ENCODE data around the gene FCHO1.

FCHO1 gene

GRCh38 chr19:17749912-17750317, 1.4 kb upstream of the FCHO1 start:
- H3K9ac ChIP-seq (ENCODE audit: insufficient read length, low read depth) = no peak overlapping the region
- peaks cover 4% of the 10 kb centered on the region for H3K4me1 ChIP-seq (ENCODE audit: insufficient read depth, insufficient read length)
- H3K4me3 ChIP-seq (ENCODE audit: insufficient read length, low read depth) = no peak overlapping the region
- H3K27me3 ChIP-seq (ENCODE audit: insufficient read depth, insufficient read length) = peaks cover 5% of the 10 kb centered on the region
- H3K9me3 ChIP-seq (ENCODE audit: insufficient read depth, low read length) = no peaks in the 10 kb centered on the region
- H3K36me3 ChIP-seq (ENCODE audit: insufficient read depth, insufficient read length, low read length) = no peaks in the 10 kb centered on the region
- TF ChIP-seq YY1 (IDR thresholded peaks at IDR 0.05; ENCODE audit: insufficient read depth, insufficient read length) (no peak), ZNF274 (IDR thresholded peaks at IDR 0.05; ENCODE audit: low read depth, low read length) (no peak), SUZ12 (IDR thresholded peaks at IDR 0.05; ENCODE audit: extremely low read depth, insufficient read depth, insufficient read length) (no peak)
- no peak for DNase-seq (ENCODE audit: low read depth, low spot score)

DNA sequence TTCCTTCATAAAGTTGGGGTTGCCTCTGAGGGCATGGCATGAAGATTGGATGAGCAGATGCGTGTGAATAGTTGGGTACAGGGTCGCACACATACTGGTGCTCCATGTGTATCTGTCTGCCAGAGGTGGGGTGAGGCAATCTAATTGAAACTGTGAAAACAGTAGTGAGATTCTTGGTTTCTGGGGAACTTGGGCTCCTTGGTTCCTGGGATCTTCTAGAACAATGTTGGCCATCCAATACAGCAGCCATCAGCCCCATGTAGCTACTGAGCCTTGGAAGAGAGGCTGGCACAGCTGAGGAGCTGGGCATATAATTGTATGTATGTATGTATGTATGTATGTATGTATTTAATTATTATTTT, 616 bp downstream of the FCHO1 start:
- Histone ChIP-seq H3K9ac (ENCODE audit: insufficient read length, low read depth) (no peak overlapping the region), H3K9me3 (ENCODE audit: insufficient read depth, low read length) (no peaks in the 10 kb centered on the region), H3K36me3 (ENCODE audit: insufficient read depth, insufficient read length, low read length) (no peaks in the 10 kb centered on the region), H3K27me3 (ENCODE audit: insufficient read depth, insufficient read length) (peaks cover 5% of the 10 kb centered on the region), H3K4me3 (ENCODE audit: insufficient read length, low read depth) (no peak overlapping the region), H3K4me1 (ENCODE audit: insufficient read depth, insufficient read length) (peaks cover 11% of the 10 kb centered on the region)
- DNase-seq (ENCODE audit: low read depth, low spot score) = no peak
- TF ChIP-seq ZNF274 (IDR thresholded peaks at IDR 0.05; ENCODE audit: low read depth, low read length) (no peak), SUZ12 (IDR thresholded peaks at IDR 0.05; ENCODE audit: extremely low read depth, insufficient read depth, insufficient read length) (no peak), YY1 (IDR thresholded peaks at IDR 0.05; ENCODE audit: insufficient read depth, insufficient read length) (no peak)

DNA sequence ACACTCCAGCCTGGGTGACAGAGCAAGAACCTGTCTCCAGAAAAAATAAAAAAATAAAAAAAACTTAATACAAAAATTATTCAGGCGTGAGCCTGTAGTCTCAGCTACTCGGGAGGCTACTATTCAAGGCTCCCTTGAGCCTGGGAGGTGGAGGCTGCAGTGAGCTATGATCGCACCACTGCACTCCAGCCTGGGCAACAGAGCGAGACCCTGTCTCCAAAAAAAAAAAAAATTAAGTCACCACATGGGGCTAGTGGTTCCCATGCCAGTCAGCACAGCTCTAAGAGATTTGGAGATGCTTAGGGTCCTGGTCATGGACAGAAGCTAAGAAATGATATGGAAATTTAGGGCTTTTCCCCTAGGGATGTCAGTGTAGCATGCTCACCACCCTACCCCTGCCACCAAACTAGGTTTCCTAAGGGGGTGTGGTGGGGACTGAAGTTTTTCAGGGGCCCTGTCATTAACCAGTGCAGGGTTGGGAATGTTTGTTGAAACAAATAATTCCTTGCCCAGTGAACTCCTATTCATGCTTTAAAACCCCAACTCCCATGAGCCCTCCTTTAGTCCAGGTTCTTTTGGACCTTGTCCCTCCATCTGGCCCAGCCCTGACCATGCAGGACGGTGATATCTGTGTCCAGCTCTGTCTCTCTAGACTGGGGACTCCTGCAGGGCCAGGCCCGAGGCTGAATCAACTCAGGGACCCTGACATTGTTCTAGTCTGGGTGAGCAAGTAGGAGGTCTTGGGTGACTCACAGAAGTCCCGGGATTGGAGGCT, 1.8 kb downstream of the FCHO1 start:
- Histone ChIP-seq H3K9me3 (ENCODE audit: insufficient read depth, low read length) (no peaks in the 10 kb centered on the region), H3K9ac (ENCODE audit: insufficient read length, low read depth) (no peak overlapping the region), H3K27me3 (ENCODE audit: insufficient read depth, insufficient read length) (peaks cover 2% of the 10 kb centered on the region), H3K4me1 (ENCODE audit: insufficient read depth, insufficient read length) (peaks cover 11% of the 10 kb centered on the region), H3K4me3 (ENCODE audit: insufficient read length, low read depth) (no peak overlapping the region), H3K36me3 (ENCODE audit: insufficient read depth, insufficient read length, low read length) (no peaks in the 10 kb centered on the region)
- DNase-seq (ENCODE audit: low read depth, low spot score) = no peak
- TF ChIP-seq SUZ12 (IDR thresholded peaks at IDR 0.05; ENCODE audit: extremely low read depth, insufficient read depth, insufficient read length) (no peak), YY1 (IDR thresholded peaks at IDR 0.05; ENCODE audit: insufficient read depth, insufficient read length) (no peak), ZNF274 (IDR thresholded peaks at IDR 0.05; ENCODE audit: low read depth, low read length) (no peak)

- no peaks in the 10 kb centered on the region for H3K27me3 ChIP-seq (ENCODE audit: insufficient read depth, insufficient read length)
- H3K9me3 ChIP-seq (ENCODE audit: insufficient read depth, low read length) = no peaks in the 10 kb centered on the region
- H3K4me3 ChIP-seq (ENCODE audit: insufficient read length, low read depth) = no peak overlapping the region
- no peak for TF ChIP-seq ZNF274 (IDR thresholded peaks at IDR 0.05; ENCODE audit: low read depth, low read length)
- no peak for TF ChIP-seq SUZ12 (IDR thresholded peaks at IDR 0.05; ENCODE audit: extremely low read depth, insufficient read depth, insufficient read length)
- TF ChIP-seq YY1 (IDR thresholded peaks at IDR 0.05; ENCODE audit: insufficient read depth, insufficient read length) = no peak
- peaks cover 11% of the 10 kb centered on the region for H3K4me1 ChIP-seq (ENCODE audit: insufficient read depth, insufficient read length)
- DNase-seq (ENCODE audit: low read depth, low spot score) = no peak
- H3K36me3 ChIP-seq (ENCODE audit: insufficient read depth, insufficient read length, low read length) = no peaks in the 10 kb centered on the region
- H3K9ac ChIP-seq (ENCODE audit: insufficient read length, low read depth) = no peak overlapping the region
These were observed 2.7 kb downstream of the FCHO1 start for GRCh38 chr19:17753976-17754375.

GRCh38 chr19:17754634-17755442, 3.6 kb downstream of the FCHO1 start:
- TF ChIP-seq ZNF274 (IDR thresholded peaks at IDR 0.05; ENCODE audit: low read depth, low read length) = no peak
- no peak for TF ChIP-seq SUZ12 (IDR thresholded peaks at IDR 0.05; ENCODE audit: extremely low read depth, insufficient read depth, insufficient read length)
- no peak for TF ChIP-seq YY1 (IDR thresholded peaks at IDR 0.05; ENCODE audit: insufficient read depth, insufficient read length)
- Histone ChIP-seq H3K9ac (ENCODE audit: insufficient read length, low read depth) (no peak overlapping the region), H3K4me1 (ENCODE audit: insufficient read depth, insufficient read length) (peaks cover 11% of the 10 kb centered on the region), H3K36me3 (ENCODE audit: insufficient read depth, insufficient read length, low read length) (no peaks in the 10 kb centered on the region), H3K4me3 (ENCODE audit: insufficient read length, low read depth) (no peak overlapping the region), H3K9me3 (ENCODE audit: insufficient read depth, low read length) (no peaks in the 10 kb centered on the region), H3K27me3 (ENCODE audit: insufficient read depth, insufficient read length) (no peaks in the 10 kb centered on the region)
- no peak for DNase-seq (ENCODE audit: low read depth, low spot score)

- Histone ChIP-seq H3K27me3 (ENCODE audit: insufficient read depth, insufficient read length) (no peaks in the 10 kb centered on the region), H3K36me3 (ENCODE audit: insufficient read depth, insufficient read length, low read length) (no peaks in the 10 kb centered on the region), H3K4me1 (ENCODE audit: insufficient read depth, insufficient read length) (peaks cover 11% of the 10 kb centered on the region), H3K9me3 (ENCODE audit: insufficient read depth, low read length) (no peaks in the 10 kb centered on the region), H3K9ac (ENCODE audit: insufficient read length, low read depth) (no peak overlapping the region), H3K4me3 (ENCODE audit: insufficient read length, low read depth) (no peak overlapping the region)
- TF ChIP-seq YY1 (IDR thresholded peaks at IDR 0.05; ENCODE audit: insufficient read depth, insufficient read length) (no peak), SUZ12 (IDR thresholded peaks at IDR 0.05; ENCODE audit: extremely low read depth, insufficient read depth, insufficient read length) (no peak), ZNF274 (IDR thresholded peaks at IDR 0.05; ENCODE audit: low read depth, low read length) (no peak)
- DNase-seq (ENCODE audit: low read depth, low spot score) = no peak
These were observed 4.2 kb downstream of the FCHO1 start for GRCh38 chr19:17755443-17755890.

Data from NT2/D1 (cell line).